WERI-Rb-1 (cell line): ENCODE measurements around the gene BRIP1.

Source experiments
- DNase-seq: peaks from one replicate; pipeline ENCODE4 v3.0.0-alpha.2; 2020
- H3K27ac ChIP-seq: fragments of 250-450 bp; sonication (Bioruptor Pico); 2 replicates; pipeline ENCODE4 v1.5.1; 2020; ENCODE audit warnings: mild to moderate bottlenecking, moderate library complexity
- H3K27me3 ChIP-seq: fragments of 250-450 bp; sonication (Bioruptor Pico); 2 replicates; pipeline ENCODE4 v1.5.1; 2021; ENCODE audit warnings: mild to moderate bottlenecking, low read depth, moderate library complexity; ENCODE audit not compliant: insufficient read depth, severe bottlenecking
- H3K36me3 ChIP-seq: fragments of 250-450 bp; sonication (Bioruptor Pico); 2 replicates; pipeline ENCODE4 v1.5.1; 2020; ENCODE audit warnings: mild to moderate bottlenecking, moderate library complexity
- H3K4me3 ChIP-seq: 2 replicates; pipeline ENCODE4 v1.5.1; 2011; ENCODE audit warnings: low read depth, mild to moderate bottlenecking, control low read depth, low read length
- H3K9me3 ChIP-seq: fragments of 250-450 bp; sonication (Bioruptor Pico); 2 replicates; pipeline ENCODE4 v1.5.1; 2021; ENCODE audit warnings: mild to moderate bottlenecking, moderate library complexity; ENCODE audit not compliant: severe bottlenecking
- TF ChIP-seq, protein P1 (sequence below): IDR thresholded peaks from 2 replicates; pipeline ENCODE4 v1.5.1; 2011; ENCODE audit warnings: low read depth, mild to moderate bottlenecking, control low read depth, inconsistent platforms, low read length

BRIP1 gene

DNA sequence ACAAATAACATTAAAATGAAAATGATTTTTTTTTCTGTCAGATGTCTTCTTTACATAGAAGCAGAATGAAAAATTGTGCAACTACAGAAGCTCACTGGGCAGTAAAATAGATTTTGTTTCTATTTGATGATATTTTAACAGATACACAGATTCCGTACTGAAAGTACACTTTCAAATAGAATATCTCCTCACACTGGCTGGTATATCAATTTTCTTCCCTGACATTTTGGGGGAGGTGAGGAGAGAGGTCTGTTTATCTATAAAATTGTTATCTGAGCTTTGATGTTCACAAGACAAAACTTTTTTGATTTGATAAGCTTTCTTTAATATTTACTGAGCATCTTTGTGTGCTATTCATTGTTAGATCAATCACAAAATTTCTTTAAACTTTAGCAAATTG is 148.0 kb downstream of the BRIP1 start:
- TF ChIP-seq, protein P1, sequence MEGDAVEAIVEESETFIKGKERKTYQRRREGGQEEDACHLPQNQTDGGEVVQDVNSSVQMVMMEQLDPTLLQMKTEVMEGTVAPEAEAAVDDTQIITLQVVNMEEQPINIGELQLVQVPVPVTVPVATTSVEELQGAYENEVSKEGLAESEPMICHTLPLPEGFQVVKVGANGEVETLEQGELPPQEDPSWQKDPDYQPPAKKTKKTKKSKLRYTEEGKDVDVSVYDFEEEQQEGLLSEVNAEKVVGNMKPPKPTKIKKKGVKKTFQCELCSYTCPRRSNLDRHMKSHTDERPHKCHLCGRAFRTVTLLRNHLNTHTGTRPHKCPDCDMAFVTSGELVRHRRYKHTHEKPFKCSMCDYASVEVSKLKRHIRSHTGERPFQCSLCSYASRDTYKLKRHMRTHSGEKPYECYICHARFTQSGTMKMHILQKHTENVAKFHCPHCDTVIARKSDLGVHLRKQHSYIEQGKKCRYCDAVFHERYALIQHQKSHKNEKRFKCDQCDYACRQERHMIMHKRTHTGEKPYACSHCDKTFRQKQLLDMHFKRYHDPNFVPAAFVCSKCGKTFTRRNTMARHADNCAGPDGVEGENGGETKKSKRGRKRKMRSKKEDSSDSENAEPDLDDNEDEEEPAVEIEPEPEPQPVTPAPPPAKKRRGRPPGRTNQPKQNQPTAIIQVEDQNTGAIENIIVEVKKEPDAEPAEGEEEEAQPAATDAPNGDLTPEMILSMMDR, result no peak
- Histone ChIP-seq H3K27ac (no peak overlapping the region), H3K9me3 (peaks cover 16% of the 10 kb centered on the region), H3K36me3 (peaks cover 45% of the 10 kb centered on the region), H3K27me3 (no peaks in the 10 kb centered on the region), H3K4me3 (no peak overlapping the region)
- no peak for DNase-seq

DNA sequence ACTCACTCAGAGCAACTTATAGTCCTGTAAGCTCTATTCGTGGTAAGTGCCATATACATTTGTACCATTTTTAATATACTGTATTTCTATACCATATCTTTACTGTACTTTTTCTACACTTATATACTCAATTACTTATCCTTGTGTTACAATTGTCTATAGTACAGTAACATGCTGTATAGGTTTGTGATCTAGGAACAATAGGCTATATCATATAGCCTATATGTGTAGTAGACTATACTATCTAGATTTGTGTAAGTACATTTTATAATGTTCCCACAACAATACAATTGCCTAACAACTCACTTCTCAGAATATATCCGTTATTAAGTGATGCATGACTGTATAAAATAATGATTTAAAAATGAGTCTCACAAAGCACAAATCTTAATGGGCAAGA is 149.0 kb downstream of the BRIP1 start:
- TF ChIP-seq, protein P1, result no peak
- no peak overlapping the region for H3K4me3 ChIP-seq
- peaks cover 15% of the 10 kb centered on the region for H3K9me3 ChIP-seq
- DNase-seq, result no peak
- H3K27ac ChIP-seq, result no peak overlapping the region
- H3K27me3 ChIP-seq, result no peaks in the 10 kb centered on the region
- H3K36me3 ChIP-seq, result peaks cover 53% of the 10 kb centered on the region

DNA sequence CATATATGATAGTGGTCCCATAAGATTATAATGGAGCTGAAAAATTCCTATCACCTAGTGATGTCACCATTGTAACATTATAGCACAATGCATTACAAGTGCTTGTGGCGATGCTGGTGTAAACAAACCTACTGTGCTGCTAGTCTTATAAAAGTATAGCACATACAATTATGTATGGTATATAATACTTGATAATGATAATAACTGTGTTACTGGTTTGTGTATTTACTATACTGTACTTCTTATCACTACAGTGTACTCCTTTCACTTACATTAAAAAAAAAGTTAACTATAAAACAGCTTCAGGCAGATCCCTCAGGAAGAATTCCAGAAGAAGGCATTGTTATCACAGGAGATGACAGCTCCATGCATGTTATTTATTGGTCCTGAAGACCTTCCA is 150.3 kb downstream of the BRIP1 start:
- peaks cover 63% of the 10 kb centered on the region for H3K36me3 ChIP-seq
- H3K4me3 ChIP-seq, result no peak overlapping the region
- H3K9me3 ChIP-seq, result peaks cover 12% of the 10 kb centered on the region
- TF ChIP-seq, protein P1, result no peak
- H3K27me3 ChIP-seq, result no peaks in the 10 kb centered on the region
- DNase-seq, result no peak
- no peak overlapping the region for H3K27ac ChIP-seq

DNA sequence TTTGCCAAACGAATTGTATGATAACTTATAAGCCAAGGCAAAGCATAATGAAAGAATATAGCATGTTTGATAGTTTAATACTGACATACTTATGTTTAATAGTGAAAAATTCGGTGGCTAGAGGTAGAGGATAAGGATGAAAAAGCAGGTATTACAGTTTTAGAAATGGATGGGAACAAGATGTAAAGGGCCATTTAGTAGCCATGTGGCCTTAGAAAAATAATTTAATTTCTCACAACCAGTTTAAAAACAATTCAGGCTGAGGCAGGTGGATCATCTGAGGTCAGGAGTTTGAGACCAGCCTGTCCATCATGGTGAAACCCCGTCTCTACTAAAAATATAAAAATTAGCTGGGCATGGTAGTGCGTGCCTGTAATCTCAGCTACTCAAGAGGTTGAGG is 152.8 kb downstream of the BRIP1 start:
- TF ChIP-seq, protein P1, result no peak
- Histone ChIP-seq H3K27ac (no peak overlapping the region), H3K9me3 (no peaks in the 10 kb centered on the region), H3K36me3 (peaks cover 58% of the 10 kb centered on the region), H3K27me3 (no peaks in the 10 kb centered on the region), H3K4me3 (no peak overlapping the region)
- no peak for DNase-seq

DNA sequence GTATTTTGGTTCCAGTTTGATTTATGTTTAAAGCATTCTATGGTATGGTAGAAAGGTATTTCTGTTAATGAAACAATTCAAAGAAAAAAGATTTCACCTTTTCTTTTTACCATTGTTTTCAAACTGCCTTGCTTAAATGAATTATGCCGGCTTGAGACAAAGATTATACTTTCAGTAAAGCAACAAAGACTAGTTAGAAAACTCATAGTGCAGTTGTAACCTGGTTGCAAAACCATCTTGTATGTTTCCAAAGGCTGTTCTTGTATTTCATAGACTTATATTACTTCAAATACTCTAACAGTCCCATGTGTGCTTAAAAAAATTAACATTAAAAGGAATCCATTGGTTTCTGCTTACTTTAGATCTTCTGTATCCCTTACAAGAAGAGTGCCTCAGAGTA is 153.8 kb downstream of the BRIP1 start:
- H3K27ac ChIP-seq, result no peak overlapping the region
- H3K27me3 ChIP-seq, result no peaks in the 10 kb centered on the region
- DNase-seq, result no peak
- TF ChIP-seq, protein P1, result no peak
- peaks cover 54% of the 10 kb centered on the region for H3K36me3 ChIP-seq
- no peak overlapping the region for H3K4me3 ChIP-seq
- no peaks in the 10 kb centered on the region for H3K9me3 ChIP-seq

DNA sequence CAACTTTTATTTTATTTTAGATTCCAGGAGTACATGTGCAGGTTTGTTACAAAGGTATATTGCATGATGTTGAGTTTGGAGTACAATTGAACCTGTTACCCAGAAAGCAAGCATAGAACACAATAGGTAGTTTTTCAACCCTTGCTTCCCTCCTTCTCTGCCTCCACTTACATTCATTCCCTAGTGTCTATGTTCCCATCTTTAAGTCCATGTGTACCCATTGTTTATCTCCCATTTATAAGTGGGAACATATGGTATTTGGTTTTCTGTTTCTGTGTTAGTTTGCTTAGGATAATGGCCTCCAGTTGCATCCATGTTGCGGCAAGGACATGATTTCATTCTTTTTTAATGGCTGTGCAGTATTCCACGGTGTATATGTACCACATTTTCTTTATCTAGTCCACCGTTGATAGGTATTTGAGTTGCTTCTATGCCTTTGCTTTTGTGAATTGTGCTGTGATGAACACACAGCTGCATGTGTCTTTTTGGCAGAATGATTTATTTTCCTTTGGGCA is 158.3 kb downstream of the BRIP1 start:
- TF ChIP-seq, protein P1, result no peak
- peaks cover 9% of the 10 kb centered on the region for H3K9me3 ChIP-seq
- H3K36me3 ChIP-seq, result peaks cover 35% of the 10 kb centered on the region

More for the DNA sequence above, 158.3 kb downstream of the BRIP1 start:
- Histone ChIP-seq H3K27ac (no peak overlapping the region), H3K27me3 (no peaks in the 10 kb centered on the region), H3K4me3 (no peak overlapping the region)
- no peak for DNase-seq
